Measurements from ENCODE around the gene ST6GALNAC3.

ST6GALNAC3 gene

GRCh38 chr1:76410499-76410898 is 336.0 kb downstream of the ST6GALNAC3 start:
- no peaks in the 10 kb centered on the region for H3K36me3 ChIP-seq (ENCODE audit: insufficient read depth, low read length)
- no peaks in the 10 kb centered on the region for H3K4me1 ChIP-seq (ENCODE audit: insufficient read depth, low read length, poor library complexity, severe bottlenecking)
- no peak overlapping the region for H3K4me2 ChIP-seq (ENCODE audit: low read depth, low read length, poor library complexity, severe bottlenecking)
- H3K27me3 ChIP-seq (ENCODE audit: insufficient read depth, low read length, poor library complexity, severe bottlenecking) = no peaks in the 10 kb centered on the region
- H3K79me2 ChIP-seq (ENCODE audit: insufficient read depth, low read length) = no peaks in the 10 kb centered on the region
- H2AFZ ChIP-seq (ENCODE audit: low read length) = no peak overlapping the region
- no peak overlapping the region for H3K9ac ChIP-seq (ENCODE audit: low read depth, low read length, poor library complexity, severe bottlenecking)
- no peaks in the 10 kb centered on the region for H3F3A ChIP-seq (ENCODE audit: low read depth)
- no peaks in the 10 kb centered on the region for H3K9me2 ChIP-seq (replicated peaks; ENCODE audit: low read depth, low read length)
- no peak for TF ChIP-seq EZH2phosphoT487 (IDR thresholded peaks at IDR 0.05; ENCODE audit: borderline replicate concordance)
- TF ChIP-seq CTCF (conservative IDR thresholded peaks at IDR 0.05; ENCODE audit: low read length) = no peak
- no peak overlapping the region for H3K4me3 ChIP-seq (ENCODE audit: low read length, poor library complexity, severe bottlenecking)
- H4K20me1 ChIP-seq (ENCODE audit: insufficient read depth, low read length, poor library complexity, severe bottlenecking) = no peaks in the 10 kb centered on the region
- no peaks in the 10 kb centered on the region for H3K9me3 ChIP-seq (ENCODE audit: insufficient read depth, low read depth, low read length)

GRCh38 chr1:76418531-76418930 is 344.0 kb downstream of the ST6GALNAC3 start:
- Histone ChIP-seq H3K79me2 (ENCODE audit: insufficient read depth, low read length) (no peaks in the 10 kb centered on the region), H3K4me2 (ENCODE audit: low read depth, low read length, poor library complexity, severe bottlenecking) (no peak overlapping the region), H3K9me3 (ENCODE audit: insufficient read depth, low read depth, low read length) (no peaks in the 10 kb centered on the region), H3K9me2 (replicated peaks; ENCODE audit: low read depth, low read length) (no peaks in the 10 kb centered on the region), H3K4me1 (ENCODE audit: insufficient read depth, low read length, poor library complexity, severe bottlenecking) (no peaks in the 10 kb centered on the region), H3K36me3 (ENCODE audit: insufficient read depth, low read length) (no peaks in the 10 kb centered on the region), H3K4me3 (ENCODE audit: low read length, poor library complexity, severe bottlenecking) (no peak overlapping the region), H4K20me1 (ENCODE audit: insufficient read depth, low read length, poor library complexity, severe bottlenecking) (no peaks in the 10 kb centered on the region), H3K9ac (ENCODE audit: low read depth, low read length, poor library complexity, severe bottlenecking) (no peak overlapping the region), H3K27me3 (ENCODE audit: insufficient read depth, low read length, poor library complexity, severe bottlenecking) (no peaks in the 10 kb centered on the region), H2AFZ (ENCODE audit: low read length) (no peak overlapping the region), H3F3A (ENCODE audit: low read depth) (no peaks in the 10 kb centered on the region)
- no peak for TF ChIP-seq CTCF (conservative IDR thresholded peaks at IDR 0.05; ENCODE audit: low read length)
- no peak for TF ChIP-seq EZH2phosphoT487 (IDR thresholded peaks at IDR 0.05; ENCODE audit: borderline replicate concordance)

GRCh38 chr1:76419603-76420002 is 345.1 kb downstream of the ST6GALNAC3 start:
- no peaks in the 10 kb centered on the region for H3K27me3 ChIP-seq (ENCODE audit: insufficient read depth, low read length, poor library complexity, severe bottlenecking)

More at GRCh38 chr1:76419603-76420002, 345.1 kb downstream of the ST6GALNAC3 start:
- no peak overlapping the region for H3K9ac ChIP-seq (ENCODE audit: low read depth, low read length, poor library complexity, severe bottlenecking)
- TF ChIP-seq CTCF (conservative IDR thresholded peaks at IDR 0.05; ENCODE audit: low read length) (no peak), EZH2phosphoT487 (IDR thresholded peaks at IDR 0.05; ENCODE audit: borderline replicate concordance) (no peak)
- no peaks in the 10 kb centered on the region for H3K36me3 ChIP-seq (ENCODE audit: insufficient read depth, low read length)
- no peak overlapping the region for H3K4me2 ChIP-seq (ENCODE audit: low read depth, low read length, poor library complexity, severe bottlenecking)
- H3K79me2 ChIP-seq (ENCODE audit: insufficient read depth, low read length) = no peaks in the 10 kb centered on the region
- H4K20me1 ChIP-seq (ENCODE audit: insufficient read depth, low read length, poor library complexity, severe bottlenecking) = no peaks in the 10 kb centered on the region
- H3K4me1 ChIP-seq (ENCODE audit: insufficient read depth, low read length, poor library complexity, severe bottlenecking) = no peaks in the 10 kb centered on the region
- H3K9me2 ChIP-seq (replicated peaks; ENCODE audit: low read depth, low read length) = no peaks in the 10 kb centered on the region
- H2AFZ ChIP-seq (ENCODE audit: low read length) = no peak overlapping the region
- no peaks in the 10 kb centered on the region for H3K9me3 ChIP-seq (ENCODE audit: insufficient read depth, low read depth, low read length)
- H3K4me3 ChIP-seq (ENCODE audit: low read length, poor library complexity, severe bottlenecking) = no peak overlapping the region
- H3F3A ChIP-seq (ENCODE audit: low read depth) = no peaks in the 10 kb centered on the region

Measured in Loucy (cell line).